T-cell (primary cell): ENCODE results near the gene LRRC75B. TPM values are rescaled to one million over a fixed set of nuclear protein-coding genes. Genes with fewer than 3 reads are reported as not detected.
"Not testable (repeated sequence)": the region's sequence is repeated elsewhere in the genome, so short reads cannot be mapped to it uniquely, and the experiment has no call there.

ENCODE experiments used
- ATAC-seq, 4 experiments: fragments of 200-7000 bp in 3 of 4; fragments of 150-1000 bp in 1 of 4; cut with Tn5 transposase; replicated peaks in 1 of 4; 1 replicate in 3 of 4; 2 replicates in 1 of 4; pipeline ENCODE4 v1.10.0; 2021; ENCODE audit warnings: moderate library complexity in 3 of 4, mild to moderate bottlenecking in 2 of 4, moderate number of reproducible peaks in 1 of 4
- CTCF ChIA-PET, 2 donors: fragments of 300-600 bp; sonication (Branson Sonifier 250); formaldehyde crosslinking; loops; one replicate each; lab custom pipeline; 2022; ENCODE audit warnings: antibody characterized with exemption in 2 of 2; lab: Charles Lee
- POLR2A ChIA-PET, 2 donors: fragments of 300-600 bp; sonication (Branson Sonifier 250); formaldehyde crosslinking; loops; one replicate each; lab custom pipeline; 2022; ENCODE audit warnings: antibody characterized with exemption in 2 of 2; lab: Charles Lee
- DNase-seq, 35 experiments: peaks; one replicate each; pipeline versions ENCODE4 v3.0.0 to v3.0.0-alpha.2; 2013 to 2023
- H3K27ac ChIP-seq: one replicate; pipeline ENCODE4 v1.5.1; 2013; ENCODE audit warnings: low read length
- H3K27me3 ChIP-seq, 2 experiments: replicated peaks in 1 of 2; 1 replicate in 1 of 2; 2 replicates in 1 of 2; pipeline versions ENCODE4 v1.6.1 to v1.7.0; 2013; ENCODE audit warnings: low read length in 1 of 2, mixed read lengths in 1 of 2; ENCODE audit not compliant: control insufficient read depth in 2 of 2, insufficient read depth in 2 of 2; ENCODE audit errors: extremely low read depth in 1 of 2
- H3K36me3 ChIP-seq, 2 donors: 1 replicate in 1 of 2; 2 replicates in 1 of 2; pipeline versions ENCODE4 v1.6.1 to v1.7.0; 2013; ENCODE audit warnings: low read length in 1 of 2; ENCODE audit not compliant: control insufficient read depth in 2 of 2, insufficient read depth in 1 of 2; ENCODE audit errors: extremely low read depth in 1 of 2
- H3K4me1 ChIP-seq, 2 experiments: 1 replicate in 1 of 2; 2 replicates in 1 of 2; pipeline versions ENCODE4 v1.6.1 to v1.7.0; 2013; ENCODE audit warnings: low read length in 2 of 2, mixed read lengths in 1 of 2; ENCODE audit not compliant: insufficient read depth in 2 of 2, control insufficient read depth in 1 of 2; ENCODE audit errors: extremely low read depth in 1 of 2
- H3K4me3 ChIP-seq, 2 donors: 1 replicate in 1 of 2; 2 replicates in 1 of 2; pipeline versions ENCODE4 v1.5.1 to v1.7.0; 2013; ENCODE audit warnings: mild to moderate bottlenecking in 2 of 2, low read length in 1 of 2, moderate library complexity in 1 of 2; ENCODE audit not compliant: control insufficient read depth in 1 of 2; ENCODE audit errors: extremely low read depth in 1 of 2
- H3K9me3 ChIP-seq: 2 replicates; pipeline ENCODE4 v1.7.0; 2013
- H3K27ac Mint-ChIP-seq, 2 donors: one replicate each; pipeline ENCODE4 v1.8.0; 2020 to 2021; ENCODE audit warnings: mild to moderate bottlenecking in 2 of 2, mixed read lengths in 2 of 2
- H3K27me3 Mint-ChIP-seq, 2 donors: one replicate each; pipeline ENCODE4 v1.8.0; 2021 to 2022; ENCODE audit warnings: mixed read lengths in 2 of 2
- H3K36me3 Mint-ChIP-seq: one replicate; pipeline ENCODE4 v1.8.0; 2021; ENCODE audit warnings: mixed read lengths
- H3K4me1 Mint-ChIP-seq, 3 donors: one replicate each; pipeline ENCODE4 v1.8.0; 2020 to 2022; ENCODE audit warnings: mixed read lengths in 3 of 3, mild to moderate bottlenecking in 1 of 3
- H3K4me3 Mint-ChIP-seq, 3 donors: one replicate each; pipeline ENCODE4 v1.8.0; 2020 to 2022; ENCODE audit warnings: mild to moderate bottlenecking in 3 of 3, mixed read lengths in 3 of 3, moderate library complexity in 3 of 3
- H3K9me3 Mint-ChIP-seq, 3 donors: one replicate each; pipeline ENCODE4 v1.8.0; 2020 to 2022; ENCODE audit warnings: mixed read lengths in 3 of 3
- WGBS: methylation state at CpG from one replicate; pipeline ENCODE4 v1.1.5; 2013; ENCODE audit warnings: missing lambda C conversion rate; ENCODE audit not compliant: insufficient coverage; 5-methylcytosine and 5-hydroxymethylcytosine counted together
- total RNA-seq, 35 experiments: library from RNA in 6 of 35; stranded (reverse) in 6 of 35; fragments of 120-200 nt in 1 of 35; gene quantifications; one replicate each; pipeline versions ENCODE4 v1.2.1 to v1.2.4 and lab custom pipeline; 2013 to 2026

LRRC75B gene
- total RNA-seq, 5 donors from 2014 or later (not counting 1 experiment from before 2014, with no cell fraction given), result 0.47 to 0.72 (median 0.54) TPM; not detected in 2

DNA sequence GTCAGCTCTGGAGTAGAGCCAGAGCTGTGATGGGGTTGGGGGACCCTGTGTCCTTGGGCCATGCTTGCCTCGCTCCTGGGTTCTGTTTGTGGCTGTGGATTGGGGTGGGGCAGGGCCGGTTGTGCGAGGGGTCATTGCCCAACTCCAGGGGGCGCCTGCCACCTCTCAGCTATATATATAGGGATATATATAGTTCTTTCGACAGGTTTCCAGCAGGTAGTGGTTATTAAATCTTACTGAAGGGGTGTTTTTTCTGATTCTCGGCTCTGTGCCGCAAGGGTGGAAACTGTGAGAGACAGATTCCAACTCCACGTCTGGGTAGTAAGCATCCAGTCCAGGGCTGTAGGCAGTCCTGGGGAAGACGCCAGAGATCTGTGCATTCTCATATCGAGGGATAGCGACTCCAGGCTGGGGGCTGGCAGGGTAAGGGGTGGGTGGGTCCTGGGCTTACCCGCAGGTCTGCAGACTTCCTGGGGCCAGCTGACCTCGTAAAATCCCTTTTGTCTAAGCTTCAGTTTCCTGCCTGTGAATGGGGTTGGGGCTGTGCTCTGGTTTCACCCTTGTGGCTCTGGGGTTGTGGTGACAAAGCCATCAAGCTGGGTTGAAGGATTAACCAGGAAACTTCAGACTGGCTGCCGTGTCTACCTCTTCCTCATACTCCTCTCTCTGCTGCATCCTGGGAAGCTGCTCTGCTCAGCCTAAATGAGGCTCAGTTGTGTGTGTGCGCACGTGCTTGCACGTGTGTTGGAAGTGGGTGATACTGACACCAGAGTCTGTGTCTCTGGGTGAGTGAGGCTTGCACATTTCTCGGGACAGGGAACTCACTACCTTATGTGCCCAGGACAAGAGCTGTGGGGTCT is 11.1 kb upstream of the LRRC75B start:
- H3K9me3 Mint-ChIP-seq, H3K27me3 ChIP-seq, H3K4me3 ChIP-seq, H3K36me3 Mint-ChIP-seq, H3K27ac ChIP-seq, H3K27me3 Mint-ChIP-seq, H3K9me3 ChIP-seq, H3K36me3 ChIP-seq, POLR2A ChIA-PET, CTCF ChIA-PET: not testable (repeated sequence)
- peaks cover 13 to 48% of the 10 kb centered on the region in 2 experiments for H3K4me1 ChIP-seq
- peak in 5 of 35 experiments; percentile 6 to 16 (median 11) for DNase-seq
- Mint-ChIP-seq H3K4me3 (peak overlapping the region; percentile 25 to 48 (median 39)), H3K4me1 (peaks cover 25 to 42% (median 29%) of the 10 kb centered on the region in 3 donors), H3K27ac (peak overlapping the region; percentile 62 to 81)
- peak; percentile 41 to 66 (median 52) for ATAC-seq
- 22% methylated on average over 4 of the region's 18 CpGs for WGBS

DNA sequence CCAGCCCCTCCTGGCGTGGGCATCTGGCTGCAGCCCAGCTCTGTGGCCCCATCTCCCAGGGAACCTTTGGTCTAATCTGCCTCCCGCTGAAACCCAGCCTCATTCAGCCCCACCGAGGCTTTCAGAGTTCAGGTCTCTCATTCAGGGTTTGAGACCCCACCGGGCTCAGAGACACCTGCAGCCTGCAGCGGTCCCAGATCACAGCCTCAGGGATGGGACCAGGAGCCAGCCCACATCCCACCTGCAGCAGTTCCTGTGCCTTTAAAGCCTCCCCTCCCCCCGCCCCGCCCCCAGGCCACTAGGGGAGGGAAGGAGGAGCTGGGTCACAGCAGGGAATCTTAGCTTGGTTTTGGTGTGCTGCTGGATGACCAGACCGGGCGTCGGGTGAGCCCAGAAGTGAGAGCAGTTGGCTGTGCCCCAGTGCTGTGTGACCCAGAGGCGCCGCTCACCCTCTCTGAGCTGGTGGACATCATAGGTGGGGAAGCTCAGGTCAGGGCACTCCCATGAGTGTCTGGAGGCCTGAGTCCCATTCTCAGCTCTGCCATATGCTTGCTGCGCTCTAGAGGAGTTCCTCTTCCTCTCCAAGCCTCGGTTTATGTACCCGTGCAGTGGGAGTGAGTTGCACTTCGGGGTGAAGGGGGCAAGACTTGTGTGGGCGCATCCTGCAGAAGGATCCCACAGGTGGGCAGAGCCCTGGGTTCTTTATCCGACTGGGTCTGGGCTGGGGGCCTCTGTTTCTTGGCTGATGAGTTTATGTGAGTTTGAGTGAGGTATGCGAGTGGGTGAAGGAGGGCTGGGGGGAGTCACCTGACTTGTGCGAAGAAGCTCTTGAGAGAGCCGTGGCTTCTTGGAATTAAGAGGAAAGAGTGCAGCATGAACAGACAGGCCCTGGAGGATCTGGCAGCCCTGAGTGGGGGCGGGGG is 10.2 kb upstream of the LRRC75B start, which contains the start of gene GGT1:
TSS of gene GGT1 (plus strand) at position 347 of the 923 bp plus-strand sequence. CDS start 7,889 bp downstream, outside the sequence.
- DNase-seq, H3K9me3 Mint-ChIP-seq, CTCF ChIA-PET, POLR2A ChIA-PET, H3K36me3 Mint-ChIP-seq, H3K36me3 ChIP-seq, H3K27me3 ChIP-seq, ATAC-seq, H3K27me3 Mint-ChIP-seq, H3K27ac ChIP-seq, H3K9me3 ChIP-seq, H3K4me3 ChIP-seq: not testable (repeated sequence)
- Mint-ChIP-seq H3K27ac (peak within 1 kb of the TSS; percentile 62 to 81), H3K4me3 (peak within 1 kb of the TSS; percentile 25 to 48 (median 39)), H3K4me1 (peaks cover 25 to 34% (median 27%) of the 10 kb centered on the region in 3 donors)
- H3K4me1 ChIP-seq, result peaks cover 11 to 43% of the 10 kb centered on the region in 2 experiments
- WGBS, result 63% methylated on average over 3 of the region's 22 CpGs

DNA sequence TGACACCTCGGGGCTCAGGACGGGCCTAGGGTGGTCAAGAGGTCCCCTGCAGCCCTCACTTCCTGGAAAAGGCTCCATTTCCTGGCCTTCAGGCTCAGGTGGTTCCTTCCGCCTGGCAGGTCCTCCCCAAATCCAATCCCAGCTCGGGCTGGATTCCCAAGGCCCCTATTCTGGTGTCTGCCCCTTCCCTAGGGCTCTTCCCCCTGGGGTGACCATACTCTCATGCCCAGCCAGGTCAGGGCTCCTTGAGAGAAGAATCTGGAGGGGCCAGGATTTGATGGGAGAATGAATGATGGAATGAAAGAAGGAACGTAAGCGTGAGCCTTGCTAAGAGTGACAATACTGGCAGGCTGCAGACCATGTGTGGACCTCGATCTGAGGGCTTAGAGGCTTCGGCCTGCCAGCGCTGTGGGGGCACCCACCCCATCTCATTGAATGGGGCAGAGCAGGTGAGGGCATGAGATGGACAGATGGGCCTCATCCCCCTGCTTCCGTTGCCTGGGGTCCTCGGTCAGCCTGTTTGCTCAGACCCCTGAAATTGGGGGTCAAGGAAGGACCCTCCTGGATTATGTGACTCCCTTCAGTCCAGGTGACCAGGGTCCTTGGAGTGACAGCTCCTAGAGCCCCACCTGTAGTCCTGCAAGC is 9.4 kb upstream of the LRRC75B start:
- CTCF ChIA-PET, H3K27me3 Mint-ChIP-seq, H3K9me3 ChIP-seq, H3K36me3 Mint-ChIP-seq, H3K9me3 Mint-ChIP-seq, POLR2A ChIA-PET, H3K4me3 Mint-ChIP-seq, H3K4me3 ChIP-seq, H3K36me3 ChIP-seq, ATAC-seq, H3K27ac ChIP-seq, H3K27me3 ChIP-seq, DNase-seq: not testable (repeated sequence)
- Mint-ChIP-seq H3K27ac (peak overlapping the region in 1 of 2 donors; percentile 11), H3K4me1 (peaks cover 19 to 28% (median 22%) of the 10 kb centered on the region in 3 donors)
- 88% methylated on average over 7 of the region's 11 CpGs for WGBS
- H3K4me1 ChIP-seq, result peaks cover 10 to 34% of the 10 kb centered on the region in 2 experiments

DNA sequence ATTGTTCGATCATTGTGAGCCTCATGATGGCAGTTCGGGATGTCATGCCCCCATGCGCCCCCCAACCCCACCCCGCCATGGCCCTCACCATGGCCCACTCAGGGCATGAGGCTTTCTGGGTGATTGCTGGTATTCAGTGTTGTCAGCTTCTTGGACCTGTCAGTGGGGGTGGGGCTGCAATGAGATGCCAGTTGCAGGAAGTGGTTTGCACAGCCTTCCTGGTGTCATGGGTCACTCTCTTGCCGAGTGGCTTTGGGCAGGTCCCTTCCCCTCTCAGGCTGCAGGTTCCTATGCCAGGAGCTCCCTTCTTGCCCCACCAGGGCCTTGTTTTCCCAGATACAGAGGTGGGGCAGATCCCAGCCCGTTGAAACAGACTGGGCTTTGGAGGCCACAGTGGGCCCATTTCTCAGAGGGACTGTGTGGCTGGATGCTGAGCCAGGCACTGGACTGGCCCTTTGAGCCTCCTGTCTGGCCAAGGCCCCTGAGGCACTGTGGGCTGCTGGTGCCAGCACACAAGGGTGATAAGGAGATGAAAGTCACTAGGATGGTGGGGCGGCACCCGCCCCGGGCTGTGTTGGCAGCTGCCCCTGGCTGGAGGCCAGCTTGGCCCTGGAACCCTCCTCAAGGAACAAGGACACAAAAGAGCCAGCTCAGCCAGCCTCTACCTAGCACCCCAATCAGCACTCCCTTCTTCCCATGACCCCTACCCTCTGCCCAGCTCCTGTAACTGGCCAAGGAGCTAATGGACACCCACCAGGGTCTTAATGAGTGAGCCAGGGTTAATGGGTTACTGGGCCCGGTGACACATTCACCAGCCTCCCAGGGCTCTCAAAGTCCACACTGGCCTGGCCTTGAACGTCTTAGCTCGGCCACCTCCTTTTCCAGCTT is 8.6 kb upstream of the LRRC75B start:
- no peaks in the 10 kb centered on the region for H3K36me3 Mint-ChIP-seq
- no peaks in the 10 kb centered on the region for H3K9me3 Mint-ChIP-seq
- ATAC-seq (no peak), DNase-seq (peak in 1 of 35 experiments; percentile 23)
- CTCF ChIA-PET, result no interaction called here
- H3K9me3 ChIP-seq, result no peaks in the 10 kb centered on the region
- no peak overlapping the region for H3K27ac ChIP-seq
- no peaks in the 10 kb centered on the region for H3K27me3 ChIP-seq
- no peak overlapping the region for H3K27ac Mint-ChIP-seq
- H3K4me3 ChIP-seq, result no peak overlapping the region
- H3K27me3 Mint-ChIP-seq, result no peaks in the 10 kb centered on the region
- peaks cover 10 to 33% of the 10 kb centered on the region in 2 experiments for H3K4me1 ChIP-seq
- H3K4me1 Mint-ChIP-seq, result peaks cover 19 to 27% (median 22%) of the 10 kb centered on the region in 3 donors
- POLR2A ChIA-PET, result no interaction called here
- WGBS, result 77% methylated on average over 7 of the region's 12 CpGs
- no peak overlapping the region for H3K4me3 Mint-ChIP-seq
- H3K36me3 ChIP-seq, result no peaks in the 10 kb centered on the region

DNA sequence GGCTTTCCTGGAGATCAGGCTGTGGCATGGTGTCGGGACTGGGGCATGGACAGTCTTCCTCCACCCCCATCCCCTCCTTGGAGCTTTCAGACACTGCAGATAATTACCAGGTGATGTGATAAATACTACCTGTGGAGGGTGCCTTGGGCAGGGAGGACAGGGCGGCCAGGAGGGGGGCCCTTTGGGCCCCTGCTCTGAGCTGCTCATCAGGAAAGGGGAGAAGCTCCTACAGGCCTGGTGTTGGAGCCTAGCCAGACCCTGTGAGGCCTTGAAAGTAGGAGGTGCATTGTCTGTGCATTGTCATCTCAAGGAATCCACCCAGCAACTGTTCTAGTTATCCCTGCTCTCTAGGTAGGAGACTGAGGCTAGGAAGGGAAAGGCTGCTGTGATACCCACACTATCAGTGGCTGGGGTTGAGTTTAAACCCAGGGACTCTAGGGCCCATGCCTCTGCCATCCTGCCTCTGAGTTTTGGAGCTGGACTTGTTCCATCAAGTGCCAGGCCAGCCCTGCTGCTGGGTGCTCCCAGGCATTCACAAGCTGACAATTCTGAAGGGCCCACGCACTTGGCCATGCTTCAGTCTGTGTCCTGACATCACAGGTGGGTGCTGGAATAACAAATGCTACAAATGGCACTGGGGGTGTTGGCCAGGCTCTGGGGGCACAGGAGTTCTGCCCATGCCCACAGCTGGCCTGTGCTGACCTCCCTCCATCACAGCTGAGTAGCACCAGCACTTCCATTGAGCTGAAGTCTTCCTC is 7.3 kb upstream of the LRRC75B start:
- not testable (repeated sequence) for H3K4me3 Mint-ChIP-seq
- WGBS, result 94% methylated on average over 2 of the region's 3 CpGs

More for the DNA sequence above, 7.3 kb upstream of the LRRC75B start:
- H3K27ac ChIP-seq, H3K9me3 ChIP-seq, ATAC-seq, H3K36me3 Mint-ChIP-seq, H3K27me3 Mint-ChIP-seq, H3K27ac Mint-ChIP-seq, CTCF ChIA-PET, POLR2A ChIA-PET, H3K36me3 ChIP-seq, H3K27me3 ChIP-seq, H3K9me3 Mint-ChIP-seq, H3K4me3 ChIP-seq, DNase-seq: not testable (repeated sequence)
- peaks cover 10 to 33% of the 10 kb centered on the region in 2 experiments for H3K4me1 ChIP-seq
- peaks cover 19 to 25% (median 22%) of the 10 kb centered on the region in 3 donors for H3K4me1 Mint-ChIP-seq
